H1 (cell line): Measurements from ENCODE around the gene DYNC2H1. TPM values are rescaled to one million over a fixed set of nuclear protein-coding genes. Genes with fewer than 3 reads are reported as not detected.
"Not testable (repeated sequence)": the region's sequence is repeated elsewhere in the genome, so short reads cannot be mapped to it uniquely, and the experiment has no call there.

Source experiments
- CTCF ChIA-PET: fragments of 300-600 bp; sonication (Branson Sonifier 250); formaldehyde crosslinking; loops from one replicate; lab custom pipeline; 2021; ENCODE audit not compliant: partially characterized antibody; lab: Charles Lee
- POLR2A ChIA-PET: fragments of 300-600 bp; sonication (Branson Sonifier 250); formaldehyde crosslinking; loops from one replicate; lab custom pipeline; 2021; ENCODE audit warnings: inconsistent platforms; ENCODE audit not compliant: partially characterized antibody; lab: Charles Lee
- DNase-seq, 2 experiments: peaks; one replicate each; pipeline versions ENCODE4 v3.0.0 to v3.0.0-alpha.2; 2010 to 2022; ENCODE audit warnings: low spot score in 2 of 2, low read depth in 1 of 2, mixed read lengths in 1 of 2
- FAIRE-seq: peaks from 2 replicates; lab custom pipeline; 2011; peaks lifted over from hg19 to GRCh38; lab: Jason Lieb, UNC
- H2AFZ ChIP-seq: 2 replicates; pipeline ENCODE4 v1.8.1; 2012; ENCODE audit warnings: low read length, inconsistent platforms
- H2AK5ac ChIP-seq: 2 replicates; pipeline ENCODE4 v1.6.1; 2013; ENCODE audit warnings: low read depth, low read length
- H2BK120ac ChIP-seq: replicated peaks from 2 replicates; pipeline ENCODE3; 2013; ENCODE audit warnings: low read depth, low read length, inconsistent platforms
- H2BK12ac ChIP-seq: 2 replicates; pipeline ENCODE4 v1.6.1; 2013; ENCODE audit warnings: low read depth, low read length
- H2BK15ac ChIP-seq: 2 replicates; pipeline ENCODE4 v1.6.1; 2013; ENCODE audit warnings: low read length
- H2BK20ac ChIP-seq: 2 replicates; pipeline ENCODE4 v1.6.1; 2013; ENCODE audit warnings: low read length
- H2BK5ac ChIP-seq: 2 replicates; pipeline ENCODE4 v1.6.1; 2013; ENCODE audit warnings: low read depth, low read length
- H3K14ac ChIP-seq: 2 replicates; pipeline ENCODE4 v1.6.1; 2013; ENCODE audit warnings: inconsistent platforms; ENCODE audit not compliant: insufficient read length
- H3K18ac ChIP-seq: 2 replicates; pipeline ENCODE4 v1.6.1; 2013; ENCODE audit warnings: low read length; ENCODE audit errors: extremely low read depth
- H3K23ac ChIP-seq: 2 replicates; pipeline ENCODE4 v1.6.1; 2013; ENCODE audit warnings: inconsistent platforms; ENCODE audit not compliant: insufficient read length
- H3K23me2 ChIP-seq: 2 replicates; pipeline ENCODE4 v1.6.1; 2013; ENCODE audit warnings: low read depth, low read length
- H3K27ac ChIP-seq: 2 replicates; pipeline ENCODE4 v1.6.1; 2011; ENCODE audit warnings: low read depth, low read length, inconsistent platforms
- H3K27me3 ChIP-seq, 4 experiments: replicated peaks in 1 of 4; 1 replicate in 1 of 4; 2 replicates in 3 of 4; pipeline versions ENCODE4 v1.6.1 to v1.8.1; 2011 to 2013; ENCODE audit warnings: low read length in 3 of 4, mild to moderate bottlenecking in 3 of 4, inconsistent platforms in 2 of 4, mixed read lengths in 2 of 4, moderate library complexity in 1 of 4; ENCODE audit not compliant: control insufficient read depth in 3 of 4, insufficient read depth in 3 of 4; ENCODE audit errors: extremely low read depth in 1 of 4
- H3K36me3 ChIP-seq, 4 experiments: 2 replicates each; pipeline versions ENCODE4 v1.6.1 to v1.8.1; 2011 to 2013; ENCODE audit warnings: mild to moderate bottlenecking in 4 of 4, low read length in 3 of 4, moderate library complexity in 2 of 4, control low read depth in 1 of 4, inconsistent platforms in 1 of 4; ENCODE audit not compliant: insufficient read depth in 4 of 4, control insufficient read depth in 2 of 4
- H3K4ac ChIP-seq: replicated peaks from 2 replicates; pipeline ENCODE3; 2013; ENCODE audit warnings: low read length, low read depth, mixed read lengths, inconsistent platforms; ENCODE audit not compliant: insufficient read length
- H3K4me1 ChIP-seq, 4 experiments: replicated peaks in 1 of 4; 1 replicate in 1 of 4; 2 replicates in 3 of 4; pipeline versions ENCODE4 v1.6.1 to v1.8.1; 2011 to 2013; ENCODE audit warnings: low read length in 3 of 4, inconsistent platforms in 2 of 4, mixed read lengths in 1 of 4; ENCODE audit not compliant: insufficient read depth in 4 of 4, control insufficient read depth in 3 of 4
- H3K4me2 ChIP-seq, 2 experiments: 2 replicates each; pipeline versions ENCODE4 v1.6.1 to v1.8.1; 2011 to 2013; ENCODE audit warnings: low read depth in 2 of 2, low read length in 2 of 2, control low read depth in 1 of 2, inconsistent platforms in 1 of 2, mild to moderate bottlenecking in 1 of 2; ENCODE audit not compliant: insufficient read depth in 1 of 2
- H3K4me3 ChIP-seq, 4 experiments: fragments of 200-600, 300-600 bp in 1 of 4; sonication (generic), shearing (Covaris generic), sonication (Bioruptor Twin) in 1 of 4; 2 replicates each; pipeline versions ENCODE4 v1.5.1 to v1.8.1; 2011 to 2016; ENCODE audit warnings: low read length in 4 of 4, low read depth in 3 of 4, control low read depth in 2 of 4, inconsistent platforms in 2 of 4, mild to moderate bottlenecking in 2 of 4, mixed read lengths in 1 of 4, moderate library complexity in 1 of 4; ENCODE audit not compliant: insufficient read depth in 2 of 4; ENCODE audit errors: extremely low read depth in 1 of 4
- H3K56ac ChIP-seq: replicated peaks from 2 replicates; pipeline ENCODE3; 2013; ENCODE audit warnings: low read depth, mild to moderate bottlenecking, mixed read lengths, low read length, inconsistent platforms; ENCODE audit not compliant: insufficient read length
- H3K79me1 ChIP-seq: 2 replicates; pipeline ENCODE4 v1.6.1; 2013; ENCODE audit warnings: low read depth, low read length, control low read depth
- H3K79me2 ChIP-seq, 2 experiments: 2 replicates each; pipeline versions ENCODE4 v1.6.1 to v1.8.1; 2012 to 2013; ENCODE audit warnings: low read length in 2 of 2, mild to moderate bottlenecking in 2 of 2, inconsistent platforms in 1 of 2; ENCODE audit not compliant: insufficient read depth in 2 of 2, control insufficient read depth in 1 of 2
- H3K9ac ChIP-seq, 4 experiments: replicated peaks in 1 of 4; 1 replicate in 1 of 4; 2 replicates in 3 of 4; pipeline versions ENCODE4 v1.6.1 to v1.8.1; 2011 to 2013; ENCODE audit warnings: low read depth in 3 of 4, low read length in 3 of 4, control low read depth in 2 of 4, mild to moderate bottlenecking in 2 of 4, moderate library complexity in 2 of 4, inconsistent platforms in 1 of 4; ENCODE audit errors: extremely low read depth in 1 of 4
- H3K9me3 ChIP-seq, 2 experiments: 2 replicates each; pipeline versions ENCODE4 v1.6.1 to v1.8.1; 2012 to 2013; ENCODE audit warnings: mild to moderate bottlenecking in 2 of 2, moderate library complexity in 2 of 2, control low read depth in 1 of 2, inconsistent platforms in 1 of 2, low read depth in 1 of 2, low read length in 1 of 2, mixed read lengths in 1 of 2; ENCODE audit not compliant: insufficient read depth in 2 of 2
- H4K20me1 ChIP-seq, 2 experiments: replicated peaks in 1 of 2; 2 replicates each; pipeline versions ENCODE3 to v1.8.1; 2011 to 2013; ENCODE audit warnings: inconsistent platforms in 2 of 2, low read length in 2 of 2, mild to moderate bottlenecking in 1 of 2; ENCODE audit not compliant: insufficient read depth in 2 of 2, control insufficient read depth in 1 of 2
- H4K5ac ChIP-seq: 2 replicates; pipeline ENCODE4 v1.6.1; 2013; ENCODE audit warnings: low read length, low read depth, mixed read lengths, inconsistent platforms; ENCODE audit not compliant: insufficient read length
- H4K8ac ChIP-seq: 2 replicates; pipeline ENCODE4 v1.8.0; 2013; ENCODE audit warnings: mild to moderate bottlenecking, moderate library complexity, low read length, inconsistent platforms; ENCODE audit not compliant: insufficient read depth; ENCODE audit errors: extremely low read depth
- H4K91ac ChIP-seq: replicated peaks from 2 replicates; pipeline ENCODE3; 2013; ENCODE audit warnings: low read length, mixed read lengths, inconsistent platforms; ENCODE audit not compliant: insufficient read length
- BACH1 ChIP-seq: IDR thresholded peaks from 2 replicates; pipeline ENCODE4 v1.6.1; 2012; ENCODE audit warnings: low read length, improper control_type of control experiment
- CHD1 ChIP-seq: IDR thresholded peaks from 2 replicates; pipeline ENCODE4 v1.6.1; 2012; ENCODE audit warnings: low read depth, low read length, improper control_type of control experiment
- RAD21 ChIP-seq, 2 experiments: IDR thresholded peaks in 1 of 2; conservative IDR thresholded peaks in 1 of 2; 2 replicates each; pipeline ENCODE4 v1.6.1; 2011; ENCODE audit warnings: low read depth in 2 of 2, low read length in 2 of 2, improper control_type of control experiment in 1 of 2, inconsistent platforms in 1 of 2, mild to moderate bottlenecking in 1 of 2, moderate library complexity in 1 of 2
- RFX5 ChIP-seq: IDR thresholded peaks from 2 replicates; pipeline ENCODE4 v1.6.1; 2011; ENCODE audit warnings: low read depth, low read length, improper control_type of control experiment, borderline replicate concordance
- SIRT6 ChIP-seq: IDR thresholded peaks from one replicate; pipeline ENCODE4 v1.7.1; 2012; ENCODE audit warnings: low read length, inconsistent platforms
- TAF7 ChIP-seq: optimal IDR thresholded peaks from 2 replicates; pipeline ENCODE3; 2011; ENCODE audit warnings: low read depth, mild to moderate bottlenecking, inconsistent platforms, low read length, moderate library complexity, borderline replicate concordance
- WGBS, 2 experiments: shearing (Covaris generic) in 1 of 2; methylation state at CpG; one replicate each; pipeline versions ENCODE4 v1.1.6 to v1.1.7; 2013 to 2015; ENCODE audit warnings: low lambda C conversion rate in 2 of 2, mixed read lengths in 2 of 2, inconsistent platforms in 1 of 2, low coverage in 1 of 2, missing lambda C conversion rate in 1 of 2; ENCODE audit not compliant: insufficient replicate concordance in 2 of 2, insufficient coverage in 1 of 2, insufficient read length in 1 of 2; ENCODE audit errors: extremely low coverage in 1 of 2, missing lambda C conversion rate in 1 of 2; 5-methylcytosine and 5-hydroxymethylcytosine counted together
- polyA plus RNA-seq, 7 experiments: library from polyadenylated mRNA; depleted of rRNA in 3 of 7; stranded (reverse) in 5 of 7; unstranded in 2 of 7; fragments of >200 nt in 5 of 7; fragments of 200-250 nt in 2 of 7; gene quantifications; 1 replicate in 5 of 7; 2 replicates in 1 of 7; 4 replicates in 1 of 7; pipeline versions ENCODE4 v1.2.1 to v1.2.3, GENCODE V29; 2011 to 2013; ENCODE audit warnings: missing spikeins in 2 of 7, mixed read lengths in 2 of 7
- total RNA-seq: library from RNA; stranded (reverse); fragmentation: NEBNext Ultra II Directional; extraction: Animal tissue kit (Norgen Biotek cat#: 25700); gene quantifications from 2 replicates; pipeline ENCODE4 v1.2.1, GENCODE V29; 2021

The DYNC2H1 gene
- total and polyA plus RNA-seq, 2 of the 8 experiments (the other 6 are each of a cell fraction or from before 2014, with no cell fraction given), result 6.2 to 12.0 TPM

GRCh38 chr11:103125462-103125861, 16.2 kb downstream of the DYNC2H1 start (continued):
- TF ChIP-seq TAF7 (no peak), CHD1 (no peak), RFX5 (no peak), SIRT6 (no peak), RAD21 (IDR thresholded peaks at IDR 0.05 in 1 of 2, conservative IDR thresholded peaks at IDR 0.05 in 1 of 2; ENCODE audit: low read depth in 2 of 2, low read length in 2 of 2) (no peak), BACH1 (no peak)

GRCh38 chr11:103141986-103142385, 32.8 kb downstream of the DYNC2H1 start:
- H2AFZ ChIP-seq, H3K79me2 ChIP-seq, H2BK5ac ChIP-seq, H3K27ac ChIP-seq, H3K4me3 ChIP-seq, H4K8ac ChIP-seq, H4K5ac ChIP-seq, H2BK15ac ChIP-seq, H3K9ac ChIP-seq, H2BK12ac ChIP-seq, H3K79me1 ChIP-seq, POLR2A ChIA-PET, H3K27me3 ChIP-seq, H3K4me2 ChIP-seq, CTCF ChIA-PET, H2AK5ac ChIP-seq, FAIRE-seq, H3K18ac ChIP-seq, H3K14ac ChIP-seq, H3K23ac ChIP-seq, H3K36me3 ChIP-seq, H4K91ac ChIP-seq, H3K4ac ChIP-seq, H3K56ac ChIP-seq, H3K23me2 ChIP-seq, DNase-seq, H3K4me1 ChIP-seq, H2BK20ac ChIP-seq, H2BK120ac ChIP-seq, H4K20me1 ChIP-seq: not testable (repeated sequence)
- H3K9me3 ChIP-seq, result peaks cover 0 to 12% of the 10 kb centered on the region in 2 experiments; a peak in 1 of 4 replicates
- WGBS, 2 experiments, result 95% methylated on average over 7 of the region's 13 CpGs; no CpG with 5 or more reads in 1 of the 2 experiments
